Measurements from ENCODE around the gene KLRG1.

GRCh38 chr12:8941691-8942478 is 47.5 kb upstream of the KLRG1 start:
- TF ChIP-seq CTCF (IDR thresholded peaks at IDR 0.05) (no peak), POLR2A (IDR thresholded peaks at IDR 0.05) (no peak)

All from lower leg skin (tissue), 3 donors.